SK-N-SH (cell line): ENCODE measurements around the gene CTBP1.

Experiments used
- CHD2 ChIP-seq: fragments of 150-350 bp; IDR thresholded peaks from 2 replicates; pipeline ENCODE4 v1.6.1; 2018; ENCODE audit warnings: low read length; ENCODE audit not compliant: partially characterized antibody
- EP300 ChIP-seq, 2 experiments: IDR thresholded peaks; 2 replicates each; pipeline versions ENCODE4 v1.4.0 to v1.6.1; 2012; ENCODE audit warnings: borderline replicate concordance in 1 of 2, low read depth in 1 of 2, low read length in 1 of 2
- FOSL2 ChIP-seq: IDR thresholded peaks from 2 replicates; pipeline ENCODE4 v1.4.0; 2012; ENCODE audit warnings: low read depth, mild to moderate bottlenecking, moderate library complexity, borderline replicate concordance
- FOXJ3 ChIP-seq: sonication (generic); formaldehyde crosslinking; IDR thresholded peaks from 2 replicates; pipeline ENCODE4 v1.5.1; 2020; ENCODE audit warnings: mild to moderate bottlenecking, missing genetic modification reagents
- GABPA ChIP-seq: IDR thresholded peaks from 2 replicates; pipeline ENCODE4 v1.4.0; 2012; ENCODE audit warnings: low read depth, mild to moderate bottlenecking
- MXI1 ChIP-seq: IDR thresholded peaks from 2 replicates; pipeline ENCODE4 v1.6.1; 2012; ENCODE audit warnings: mild to moderate bottlenecking, low read depth, low read length, improper control_type of control experiment
- NFIC ChIP-seq: IDR thresholded peaks from 2 replicates; pipeline ENCODE4 v1.4.0; 2012; ENCODE audit warnings: borderline replicate concordance
- TAF1 ChIP-seq: IDR thresholded peaks from 2 replicates; pipeline ENCODE4 v1.6.1; 2012; ENCODE audit warnings: low read depth, mild to moderate bottlenecking, low read length, moderate library complexity, borderline replicate concordance
- TCF12 ChIP-seq: IDR thresholded peaks from 2 replicates; pipeline ENCODE4 v1.4.0; 2012
- TEAD4 ChIP-seq: IDR thresholded peaks from 2 replicates; pipeline ENCODE4 v1.4.0; 2012; ENCODE audit warnings: mild to moderate bottlenecking, borderline replicate concordance; ENCODE audit not compliant: insufficient read depth
- TF ChIP-seq, protein P1 (sequence below): fragments of 200-600 bp; sonication (generic); IDR thresholded peaks from 2 replicates; pipeline ENCODE4 v1.6.1; 2017; ENCODE audit warnings: antibody characterized with exemption, mild to moderate bottlenecking, moderate library complexity
- TF ChIP-seq, protein P2 (sequence below): IDR thresholded peaks from 2 replicates; pipeline ENCODE4; 2012
- TF ChIP-seq, protein P3 (sequence below): IDR thresholded peaks from 2 replicates; pipeline ENCODE4 v1.6.1; 2012; ENCODE audit warnings: mild to moderate bottlenecking, low read depth, low read length, moderate library complexity

DNA sequence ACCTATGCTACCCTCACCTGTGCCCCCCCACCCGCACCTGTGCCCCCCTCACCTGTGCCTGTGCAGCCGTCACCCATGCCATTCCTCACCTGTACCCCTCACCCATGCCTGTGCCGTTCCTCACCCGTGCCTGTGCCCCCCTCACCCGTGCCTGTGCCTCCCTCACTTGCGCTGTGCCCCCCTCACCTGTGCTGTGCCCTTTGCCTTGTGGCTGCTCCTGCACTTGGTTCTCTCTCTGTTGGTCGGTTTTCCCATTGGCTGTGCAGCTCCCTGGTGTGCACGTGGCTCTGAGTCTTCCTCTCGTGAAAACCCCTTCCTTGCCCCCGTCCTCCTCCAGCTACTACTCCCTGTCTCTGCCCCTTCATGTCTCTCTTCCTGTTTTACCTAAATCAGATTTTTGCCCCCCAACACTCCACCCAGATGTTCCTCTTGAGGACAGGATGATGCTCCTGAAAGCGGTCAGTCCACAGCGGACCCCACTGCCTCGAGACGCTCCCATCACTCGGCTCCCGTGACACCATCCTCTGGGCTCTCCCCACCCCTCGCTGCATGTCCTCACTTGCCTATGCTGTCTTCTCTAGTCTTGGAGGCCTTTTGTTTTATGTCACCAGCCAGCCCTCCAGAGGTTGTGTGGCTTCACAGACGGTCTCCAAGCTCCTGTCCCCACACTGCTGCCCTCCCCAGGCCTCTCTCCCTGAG is 47.5 kb upstream of the CTBP1 start:
- no peak for TF ChIP-seq TAF1
- TF ChIP-seq MXI1, result no peak
- TF ChIP-seq, protein P1, sequence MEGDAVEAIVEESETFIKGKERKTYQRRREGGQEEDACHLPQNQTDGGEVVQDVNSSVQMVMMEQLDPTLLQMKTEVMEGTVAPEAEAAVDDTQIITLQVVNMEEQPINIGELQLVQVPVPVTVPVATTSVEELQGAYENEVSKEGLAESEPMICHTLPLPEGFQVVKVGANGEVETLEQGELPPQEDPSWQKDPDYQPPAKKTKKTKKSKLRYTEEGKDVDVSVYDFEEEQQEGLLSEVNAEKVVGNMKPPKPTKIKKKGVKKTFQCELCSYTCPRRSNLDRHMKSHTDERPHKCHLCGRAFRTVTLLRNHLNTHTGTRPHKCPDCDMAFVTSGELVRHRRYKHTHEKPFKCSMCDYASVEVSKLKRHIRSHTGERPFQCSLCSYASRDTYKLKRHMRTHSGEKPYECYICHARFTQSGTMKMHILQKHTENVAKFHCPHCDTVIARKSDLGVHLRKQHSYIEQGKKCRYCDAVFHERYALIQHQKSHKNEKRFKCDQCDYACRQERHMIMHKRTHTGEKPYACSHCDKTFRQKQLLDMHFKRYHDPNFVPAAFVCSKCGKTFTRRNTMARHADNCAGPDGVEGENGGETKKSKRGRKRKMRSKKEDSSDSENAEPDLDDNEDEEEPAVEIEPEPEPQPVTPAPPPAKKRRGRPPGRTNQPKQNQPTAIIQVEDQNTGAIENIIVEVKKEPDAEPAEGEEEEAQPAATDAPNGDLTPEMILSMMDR, result no peak
- TF ChIP-seq FOSL2, result no peak
- TF ChIP-seq GABPA, result no peak
- TF ChIP-seq NFIC, result no peak
- TF ChIP-seq FOXJ3, result no peak
- no peak for TF ChIP-seq TCF12
- no peak for TF ChIP-seq TEAD4
- no peak for TF ChIP-seq EP300 (IDR thresholded peaks at IDR 0.05; ENCODE audit: borderline replicate concordance in 1 of 2, low read depth in 1 of 2, low read length in 1 of 2)
- TF ChIP-seq, protein P2, sequence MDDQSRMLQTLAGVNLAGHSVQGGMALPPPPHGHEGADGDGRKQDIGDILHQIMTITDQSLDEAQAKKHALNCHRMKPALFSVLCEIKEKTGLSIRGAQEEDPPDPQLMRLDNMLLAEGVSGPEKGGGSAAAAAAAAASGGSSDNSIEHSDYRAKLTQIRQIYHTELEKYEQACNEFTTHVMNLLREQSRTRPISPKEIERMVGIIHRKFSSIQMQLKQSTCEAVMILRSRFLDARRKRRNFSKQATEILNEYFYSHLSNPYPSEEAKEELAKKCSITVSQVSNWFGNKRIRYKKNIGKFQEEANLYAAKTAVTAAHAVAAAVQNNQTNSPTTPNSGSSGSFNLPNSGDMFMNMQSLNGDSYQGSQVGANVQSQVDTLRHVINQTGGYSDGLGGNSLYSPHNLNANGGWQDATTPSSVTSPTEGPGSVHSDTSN, result no peak
- no peak for TF ChIP-seq CHD2
- TF ChIP-seq, protein P3, sequence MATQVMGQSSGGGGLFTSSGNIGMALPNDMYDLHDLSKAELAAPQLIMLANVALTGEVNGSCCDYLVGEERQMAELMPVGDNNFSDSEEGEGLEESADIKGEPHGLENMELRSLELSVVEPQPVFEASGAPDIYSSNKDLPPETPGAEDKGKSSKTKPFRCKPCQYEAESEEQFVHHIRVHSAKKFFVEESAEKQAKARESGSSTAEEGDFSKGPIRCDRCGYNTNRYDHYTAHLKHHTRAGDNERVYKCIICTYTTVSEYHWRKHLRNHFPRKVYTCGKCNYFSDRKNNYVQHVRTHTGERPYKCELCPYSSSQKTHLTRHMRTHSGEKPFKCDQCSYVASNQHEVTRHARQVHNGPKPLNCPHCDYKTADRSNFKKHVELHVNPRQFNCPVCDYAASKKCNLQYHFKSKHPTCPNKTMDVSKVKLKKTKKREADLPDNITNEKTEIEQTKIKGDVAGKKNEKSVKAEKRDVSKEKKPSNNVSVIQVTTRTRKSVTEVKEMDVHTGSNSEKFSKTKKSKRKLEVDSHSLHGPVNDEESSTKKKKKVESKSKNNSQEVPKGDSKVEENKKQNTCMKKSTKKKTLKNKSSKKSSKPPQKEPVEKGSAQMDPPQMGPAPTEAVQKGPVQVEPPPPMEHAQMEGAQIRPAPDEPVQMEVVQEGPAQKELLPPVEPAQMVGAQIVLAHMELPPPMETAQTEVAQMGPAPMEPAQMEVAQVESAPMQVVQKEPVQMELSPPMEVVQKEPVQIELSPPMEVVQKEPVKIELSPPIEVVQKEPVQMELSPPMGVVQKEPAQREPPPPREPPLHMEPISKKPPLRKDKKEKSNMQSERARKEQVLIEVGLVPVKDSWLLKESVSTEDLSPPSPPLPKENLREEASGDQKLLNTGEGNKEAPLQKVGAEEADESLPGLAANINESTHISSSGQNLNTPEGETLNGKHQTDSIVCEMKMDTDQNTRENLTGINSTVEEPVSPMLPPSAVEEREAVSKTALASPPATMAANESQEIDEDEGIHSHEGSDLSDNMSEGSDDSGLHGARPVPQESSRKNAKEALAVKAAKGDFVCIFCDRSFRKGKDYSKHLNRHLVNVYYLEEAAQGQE, result no peak
